ENCODE measurements around the gene CXorf51B.

DNA sequence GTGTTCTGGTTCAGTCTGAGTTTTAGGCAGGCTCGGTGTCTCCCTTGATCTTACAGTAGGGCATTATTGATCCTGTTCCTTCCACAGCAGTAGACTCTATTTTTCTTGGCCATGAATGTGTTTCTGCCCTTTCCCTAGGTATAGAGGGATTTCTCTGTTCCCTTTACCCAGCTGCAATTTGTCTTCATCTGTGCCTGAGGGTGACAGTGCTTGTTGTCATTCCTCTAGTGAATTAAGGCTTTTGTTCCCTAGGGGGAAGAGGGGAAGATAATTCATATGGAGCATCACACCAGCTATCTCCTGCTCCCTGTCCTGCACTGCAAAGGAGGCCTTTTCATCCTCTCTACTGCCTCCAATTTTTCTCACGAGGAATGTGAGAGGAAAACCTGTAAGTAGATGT lies 44.7 kb downstream of the CXorf51B start:
- TF ChIP-seq POLR2A (IDR thresholded peaks at IDR 0.05) (no peak), POLR2AphosphoS5 (IDR thresholded peaks at IDR 0.05) (no peak)
- TF ChIP-seq, protein P1, sequence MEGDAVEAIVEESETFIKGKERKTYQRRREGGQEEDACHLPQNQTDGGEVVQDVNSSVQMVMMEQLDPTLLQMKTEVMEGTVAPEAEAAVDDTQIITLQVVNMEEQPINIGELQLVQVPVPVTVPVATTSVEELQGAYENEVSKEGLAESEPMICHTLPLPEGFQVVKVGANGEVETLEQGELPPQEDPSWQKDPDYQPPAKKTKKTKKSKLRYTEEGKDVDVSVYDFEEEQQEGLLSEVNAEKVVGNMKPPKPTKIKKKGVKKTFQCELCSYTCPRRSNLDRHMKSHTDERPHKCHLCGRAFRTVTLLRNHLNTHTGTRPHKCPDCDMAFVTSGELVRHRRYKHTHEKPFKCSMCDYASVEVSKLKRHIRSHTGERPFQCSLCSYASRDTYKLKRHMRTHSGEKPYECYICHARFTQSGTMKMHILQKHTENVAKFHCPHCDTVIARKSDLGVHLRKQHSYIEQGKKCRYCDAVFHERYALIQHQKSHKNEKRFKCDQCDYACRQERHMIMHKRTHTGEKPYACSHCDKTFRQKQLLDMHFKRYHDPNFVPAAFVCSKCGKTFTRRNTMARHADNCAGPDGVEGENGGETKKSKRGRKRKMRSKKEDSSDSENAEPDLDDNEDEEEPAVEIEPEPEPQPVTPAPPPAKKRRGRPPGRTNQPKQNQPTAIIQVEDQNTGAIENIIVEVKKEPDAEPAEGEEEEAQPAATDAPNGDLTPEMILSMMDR (IDR thresholded peaks at IDR 0.05): no peak

Data from breast epithelium (tissue), 3 donors.